HCT116 (cell line): ENCODE measurements around the gene DDB1. TPM values are rescaled to one million over a fixed set of nuclear protein-coding genes. Genes with fewer than 3 reads are reported as not detected.

ENCODE experiments used
- ATAC-seq: fragments of 200-7000 bp; cut with Tn5 transposase; 2 replicates; pipeline ENCODE4 v1.9.1; 2020; ENCODE audit warnings: mild to moderate bottlenecking, moderate library complexity
- BruUV-seq: library from RNA; stranded (reverse); fragments of 400-500 nt; replicated peaks from 2 replicates; lab custom pipeline; 2021; lab: Mats Ljungman, UMichigan
- CTCF ChIA-PET: fragments of 300-600 bp; sonication (Branson Sonifier 250); formaldehyde crosslinking; loops from one replicate; lab custom pipeline; 2021; ENCODE audit warnings: antibody characterized with exemption; lab: Charles Lee
- POLR2A ChIA-PET: fragments of 300-600, 350-600 bp; sonication (Branson Sonifier 250); formaldehyde crosslinking; loops from one replicate; lab custom pipeline; 2021; ENCODE audit warnings: antibody characterized with exemption; lab: Charles Lee
- RAD21 ChIA-PET, 2 experiments: fragments of 300-600 bp; sonication (Branson Sonifier 250); formaldehyde crosslinking; loops; one replicate each; lab custom pipeline; 2023; ENCODE audit warnings: low total read pairs in 2 of 2; ENCODE audit not compliant: uncharacterized antibody in 2 of 2, unreplicated experiment in 2 of 2, low non-redundant PET in 1 of 2; lab: Charles Lee
- DNase-seq: peaks from one replicate; pipeline ENCODE4 v3.0.0-alpha.2; 2010; ENCODE audit warnings: low read depth, low spot score
- H2AFZ ChIP-seq: fragments of 200-600 bp; shearing (Covaris generic), sonication (generic); 2 replicates; pipeline ENCODE4 v1.6.1; 2017; ENCODE audit warnings: low read depth, mixed run types, mixed read lengths, antibody characterized with exemption, low read length; ENCODE audit not compliant: poor library complexity, severe bottlenecking
- H3K27ac ChIP-seq: 2 replicates; pipeline ENCODE4 v1.5.1; 2012; ENCODE audit warnings: low read depth, low read length
- H3K27me3 ChIP-seq: fragments of 200-600 bp; sonication (generic); 2 replicates; pipeline ENCODE4 v1.6.1; 2016; ENCODE audit warnings: mixed run types, low read length, mixed read lengths; ENCODE audit not compliant: insufficient read depth
- H3K36me3 ChIP-seq, 2 experiments: fragments of 200-500 bp in 1 of 2; fragments of 200-600 bp in 1 of 2; sonication (Bioruptor generic) in 1 of 2; sonication (generic) in 1 of 2; 2 replicates each; pipeline versions ENCODE4 v1.5.1 to v1.6.1; 2014 to 2016; ENCODE audit warnings: low read length in 2 of 2, inconsistent platforms in 1 of 2, mixed read lengths in 1 of 2, mixed run types in 1 of 2; ENCODE audit not compliant: insufficient read depth in 2 of 2, control insufficient read depth in 1 of 2
- H3K4me1 ChIP-seq, 2 experiments: fragments of 200-600 bp in 1 of 2; sonication (generic) in 1 of 2; 2 replicates each; pipeline versions ENCODE4 v1.5.1 to v1.6.1; 2012 to 2017; ENCODE audit warnings: low read length in 2 of 2, inconsistent platforms in 1 of 2, mild to moderate bottlenecking in 1 of 2, mixed read lengths in 1 of 2, mixed run types in 1 of 2, moderate library complexity in 1 of 2; ENCODE audit not compliant: insufficient read depth in 2 of 2, control insufficient read depth in 1 of 2
- H3K4me2 ChIP-seq: fragments of 200-600 bp; sonication (generic); 2 replicates; pipeline ENCODE4 v1.6.1; 2017; ENCODE audit warnings: mixed run types, low read length, mixed read lengths
- H3K4me3 ChIP-seq, 2 experiments: fragments of 200-600 bp in 1 of 2; sonication (generic) in 1 of 2; replicated peaks in 1 of 2; 2 replicates each; pipeline ENCODE4 v1.5.1; 2011 to 2016; ENCODE audit warnings: low read length in 2 of 2, control low read depth in 1 of 2, low read depth in 1 of 2, mild to moderate bottlenecking in 1 of 2, mixed read lengths in 1 of 2, mixed run types in 1 of 2
- H3K79me2 ChIP-seq: fragments of 200-600 bp; sonication (generic); 2 replicates; pipeline ENCODE4 v1.6.1; 2017; ENCODE audit warnings: mild to moderate bottlenecking, mixed run types, low read length, moderate library complexity, mixed read lengths; ENCODE audit not compliant: insufficient read depth
- H3K9ac ChIP-seq: fragments of 200-600 bp; sonication (generic); 2 replicates; pipeline ENCODE4 v1.6.1; 2016; ENCODE audit warnings: low read length, mixed read lengths
- H3K9me2 ChIP-seq: fragments of 200-600 bp; sonication (generic), shearing (Covaris generic); 2 replicates; pipeline ENCODE4 v1.6.1; 2017; ENCODE audit warnings: mixed run types, mild to moderate bottlenecking, moderate library complexity; ENCODE audit not compliant: insufficient read depth
- H3K9me3 ChIP-seq, 2 experiments: fragments of 200-500 bp in 1 of 2; fragments of 200-600 bp in 1 of 2; sonication (Bioruptor generic) in 1 of 2; sonication (generic) in 1 of 2; 2 replicates each; pipeline ENCODE4 v1.6.1; 2014 to 2017; ENCODE audit warnings: low read length in 2 of 2, mixed read lengths in 2 of 2, inconsistent platforms in 1 of 2, low read depth in 1 of 2, mild to moderate bottlenecking in 1 of 2, mixed run types in 1 of 2, moderate library complexity in 1 of 2; ENCODE audit not compliant: control insufficient read depth in 1 of 2, insufficient read depth in 1 of 2
- H4K20me1 ChIP-seq: fragments of 200-600 bp; sonication (generic), shearing (Covaris generic); 2 replicates; pipeline ENCODE4 v1.6.1; 2017; ENCODE audit warnings: mixed run types, mild to moderate bottlenecking, moderate library complexity; ENCODE audit not compliant: insufficient read depth
- CTCF ChIP-seq, 3 experiments: fragments of 200-600 bp in 1 of 3; sonication (generic) in 1 of 3; IDR thresholded peaks in 2 of 3; conservative IDR thresholded peaks in 1 of 3; 2 replicates each; pipeline ENCODE4 v1.5.1; 2012 to 2017; ENCODE audit warnings: low read depth in 2 of 3, low read length in 2 of 3, antibody characterized with exemption in 1 of 3, borderline replicate concordance in 1 of 3, control low read depth in 1 of 3, mild to moderate bottlenecking in 1 of 3, mixed read lengths in 1 of 3, mixed run types in 1 of 3, moderate library complexity in 1 of 3; ENCODE audit not compliant: insufficient read depth in 1 of 3
- EZH2 ChIP-seq: fragments of 200-600 bp; sonication (generic); IDR thresholded peaks from 2 replicates; pipeline ENCODE4 v1.6.1; 2017; ENCODE audit warnings: antibody characterized with exemption, mixed run types
- JUND ChIP-seq: IDR thresholded peaks from 2 replicates; pipeline ENCODE4 v1.6.1; 2012
- MAX ChIP-seq: IDR thresholded peaks from 2 replicates; pipeline ENCODE4 v1.6.1; 2012
- POLR2A ChIP-seq: IDR thresholded peaks from 2 replicates; pipeline ENCODE4 v1.7.0; 2011; ENCODE audit warnings: borderline replicate concordance; ENCODE audit not compliant: insufficient read depth, insufficient read length; ENCODE audit errors: extremely low read depth
- REST ChIP-seq: IDR thresholded peaks from 2 replicates; pipeline ENCODE4 v1.6.1; 2012; ENCODE audit warnings: low read depth
- SIN3A ChIP-seq: IDR thresholded peaks from 2 replicates; pipeline ENCODE4 v1.6.1; 2012; ENCODE audit warnings: low read depth
- SP1 ChIP-seq: IDR thresholded peaks from 2 replicates; pipeline ENCODE4 v1.6.1; 2012; ENCODE audit warnings: low read depth
- SRF ChIP-seq: IDR thresholded peaks from 2 replicates; pipeline ENCODE4 v1.6.1; 2012; ENCODE audit warnings: low read depth
- ZNF274 ChIP-seq: fragments of 200-500 bp; sonication (Bioruptor generic); IDR thresholded peaks from 2 replicates; pipeline ENCODE4 v1.6.1; 2014; ENCODE audit warnings: mild to moderate bottlenecking, low read depth, low read length, inconsistent platforms
- intact Hi-C: fragments of 100-400 bp; cut with micrococcal nuclease; formaldehyde crosslinking; loops from 2 replicates; pipeline ENCODE4 v1.10.0; 2022
- total RNA-seq: library from RNA; stranded (reverse); gene quantifications from one replicate; pipeline ENCODE4 v1.2.1, GENCODE V29; 2021; ENCODE audit not compliant: unreplicated experiment

Gene DDB1
- total RNA-seq, 1 experiment from 2014 or later: 269 TPM

DNA sequence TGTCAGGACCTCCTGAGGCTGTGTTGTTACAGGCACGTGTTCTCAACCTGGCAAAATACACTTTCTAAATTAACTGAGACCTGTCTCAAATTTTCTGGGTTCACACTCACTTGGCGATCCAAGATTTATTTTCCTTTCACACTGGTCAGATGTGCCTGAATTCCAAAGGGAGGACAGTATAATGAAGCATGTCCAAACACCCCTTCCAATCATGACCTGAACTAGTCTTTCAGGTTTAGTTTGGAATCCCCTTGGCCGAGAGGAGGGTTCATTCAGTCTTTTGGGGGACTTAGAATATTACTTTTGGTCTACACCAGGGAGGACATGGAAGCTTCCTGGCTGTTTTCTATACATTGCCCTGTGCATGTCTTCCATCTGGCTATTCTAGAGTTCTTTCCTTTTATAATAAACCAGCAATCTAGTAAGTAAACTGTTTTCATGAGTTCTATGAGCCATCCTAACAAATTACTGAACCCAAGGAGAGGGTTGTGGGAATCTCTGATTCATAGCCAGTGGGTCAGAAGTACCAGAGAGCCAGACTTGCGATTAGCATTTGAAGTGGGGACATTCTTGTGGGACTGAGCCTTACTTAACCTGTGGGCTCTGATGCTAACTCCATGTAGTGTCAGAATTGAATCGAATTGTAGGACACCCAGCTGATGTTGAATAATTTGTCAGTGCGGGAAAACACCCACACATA is 44.7 kb upstream of the DDB1 start (continued):
- TF ChIP-seq REST (no peak), SRF (no peak), MAX (no peak), SIN3A (no peak)
- TF ChIP-seq, all 23 proteins: peak for 0

- ChIA-PET CTCF (interaction anchor here (1.8 kb wide), 1 partner anchor 9 kb away, joined by 10 read pairs; no protein-coding TSS in a partner anchor), RAD21 (no interaction called here)
- H3K27me3 ChIP-seq: no peaks in the 10 kb centered on the region
- no peaks in the 10 kb centered on the region for H4K20me1 ChIP-seq
- H3K36me3 ChIP-seq: 0 out of 4 replicates have a peak, but pooled peaks cover 0 to under 1% of the 10 kb centered on the region in 2 experiments
- BruUV-seq: no TSS peak
- no peak overlapping the region for H3K4me3 ChIP-seq
- no peak for ATAC-seq
- H3K27ac ChIP-seq: no peak overlapping the region
- H3K9me3 ChIP-seq: no peaks in the 10 kb centered on the region
- H3K9me2 ChIP-seq: no peaks in the 10 kb centered on the region
- H3K4me1 ChIP-seq: no peaks in the 10 kb centered on the region
- H2AFZ ChIP-seq: no peak overlapping the region
- no peaks in the 10 kb centered on the region for H3K79me2 ChIP-seq
- TF ChIP-seq POLR2A (no peak), SP1 (no peak), ZNF274 (no peak), EZH2 (no peak), CTCF (IDR thresholded peaks at IDR 0.05 in 2 of 3, conservative IDR thresholded peaks at IDR 0.05 in 1 of 3; ENCODE audit: borderline replicate concordance in 1 of 3, insufficient read depth in 1 of 3, low read depth in 2 of 3, low read length in 2 of 3) (no peak), JUND (no peak)
- TF ChIP-seq, all 23 proteins: peak for 0
- DNase-seq: no peak
- POLR2A ChIA-PET: interaction anchor here (0.7 kb wide), 1 partner anchor 268 kb away, joined by 3 read pairs; no protein-coding TSS in a partner anchor
- no peak overlapping the region for H3K9ac ChIP-seq
- intact Hi-C loops: no loop called here
- no peak overlapping the region for H3K4me2 ChIP-seq
Observed at GRCh38 chr11:61375761-61376108, 42.8 kb upstream of the DDB1 start.
